GM19397 (cell line): ENCODE results near the gene LAG3.

Source experiments
- ATAC-seq: cut with Tn5 transposase; IDR thresholded peaks from one replicate; pipeline ENCODE4 v1.9.1; 2021; ENCODE audit warnings: mild to moderate bottlenecking, moderate library complexity; ENCODE audit not compliant: unreplicated experiment

The LAG3 gene

DNA sequence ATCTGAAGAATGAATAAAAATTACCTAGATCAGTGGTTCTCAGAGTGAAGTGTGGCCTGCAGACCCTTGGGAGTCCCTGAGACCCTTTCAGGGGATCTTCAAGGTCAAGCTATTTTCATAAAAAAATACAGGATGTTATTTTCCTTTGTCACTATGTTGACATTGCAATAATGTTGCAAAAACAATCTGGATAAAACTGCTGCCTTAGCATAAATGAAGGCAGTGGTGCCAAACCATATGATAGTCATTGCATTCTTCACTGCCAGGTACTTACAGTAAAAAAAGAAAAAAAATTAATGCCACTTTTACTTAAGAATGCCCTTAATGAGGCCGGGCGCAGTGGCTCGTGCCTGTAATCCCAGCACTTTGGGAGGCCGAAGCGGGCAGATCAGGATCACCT, 15.0 kb downstream of the LAG3 start:
- ATAC-seq = no peak

DNA sequence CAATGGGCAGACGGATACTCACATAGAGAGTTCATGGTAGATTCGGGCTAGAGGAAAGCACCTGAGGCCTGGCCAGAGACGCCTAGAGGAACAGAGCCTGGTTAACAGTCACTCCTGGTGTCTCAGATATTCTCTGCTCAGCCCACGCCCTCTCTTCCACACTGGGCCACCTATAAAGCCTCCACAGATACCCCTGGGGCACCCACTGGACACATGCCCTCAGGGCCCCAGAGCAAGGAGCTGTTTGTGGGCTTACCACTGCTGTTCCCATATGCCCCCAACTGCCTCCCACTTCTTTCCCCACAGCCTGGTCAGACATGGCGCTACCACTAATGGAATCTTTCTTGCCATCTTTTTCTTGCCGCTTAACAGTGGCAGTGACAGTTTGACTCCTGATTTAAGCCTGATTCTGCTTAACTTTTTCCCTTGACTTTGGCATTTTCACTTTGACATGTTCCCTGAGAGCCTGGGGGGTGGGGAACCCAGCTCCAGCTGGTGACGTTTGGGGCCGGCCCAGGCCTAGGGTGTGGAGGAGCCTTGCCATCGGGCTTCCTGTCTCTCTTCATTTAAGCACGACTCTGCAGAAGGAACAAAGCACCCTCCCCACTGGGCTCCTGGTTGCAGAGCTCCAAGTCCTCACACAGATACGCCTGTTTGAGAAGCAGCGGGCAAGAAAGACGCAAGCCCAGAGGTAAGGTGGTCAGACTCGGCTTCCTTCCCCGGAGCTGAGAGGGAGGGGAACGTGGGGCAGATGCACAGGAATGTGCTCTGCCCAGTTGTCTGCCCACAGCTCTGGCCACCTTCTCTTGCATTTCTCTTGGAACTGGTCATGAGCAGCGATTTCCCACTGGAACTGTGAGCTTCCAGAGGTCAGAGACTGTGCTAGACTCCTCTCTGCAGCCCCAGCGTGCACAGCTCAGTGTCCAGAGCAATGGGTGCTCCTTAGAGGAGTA, 16.9 kb downstream of the LAG3 start, which contains the start of gene CD4:
CD4 (plus strand) TSS at position 557 of the 953 bp plus-strand sequence. CDS start 10,611 bp downstream, outside the sequence.
- no peak for ATAC-seq

DNA sequence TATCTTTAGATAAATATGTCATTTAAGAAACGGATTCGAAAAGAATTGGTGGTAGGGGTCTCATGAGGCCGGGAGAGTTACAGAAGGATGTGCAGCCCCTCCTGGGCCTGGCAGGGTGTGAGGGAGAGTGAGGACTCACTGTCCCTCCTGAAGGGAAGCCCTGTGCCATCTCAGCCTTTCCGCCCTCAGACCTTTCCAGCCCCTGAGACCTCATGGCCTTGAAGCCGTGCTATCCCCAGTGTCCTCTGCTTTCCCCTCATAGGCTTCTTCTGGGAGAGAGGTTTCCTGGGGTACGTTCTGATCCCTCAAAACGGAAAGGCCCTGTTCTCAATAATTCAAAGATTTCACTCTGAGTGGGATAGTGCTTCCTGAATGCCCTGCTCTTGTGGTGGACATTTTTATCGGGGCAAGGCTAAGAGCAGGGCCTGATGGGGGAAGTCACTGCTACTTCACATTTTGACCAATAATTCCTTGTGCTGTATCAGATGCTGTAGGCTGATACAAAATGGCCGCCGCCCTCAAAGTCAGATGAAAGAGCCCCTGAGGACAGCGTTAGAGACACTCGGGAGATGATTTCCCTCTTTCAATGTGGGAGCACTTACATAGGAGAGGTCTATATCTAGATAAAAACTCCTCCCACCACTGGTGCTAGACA, 18.3 kb downstream of the LAG3 start:
- ATAC-seq = no peak

DNA sequence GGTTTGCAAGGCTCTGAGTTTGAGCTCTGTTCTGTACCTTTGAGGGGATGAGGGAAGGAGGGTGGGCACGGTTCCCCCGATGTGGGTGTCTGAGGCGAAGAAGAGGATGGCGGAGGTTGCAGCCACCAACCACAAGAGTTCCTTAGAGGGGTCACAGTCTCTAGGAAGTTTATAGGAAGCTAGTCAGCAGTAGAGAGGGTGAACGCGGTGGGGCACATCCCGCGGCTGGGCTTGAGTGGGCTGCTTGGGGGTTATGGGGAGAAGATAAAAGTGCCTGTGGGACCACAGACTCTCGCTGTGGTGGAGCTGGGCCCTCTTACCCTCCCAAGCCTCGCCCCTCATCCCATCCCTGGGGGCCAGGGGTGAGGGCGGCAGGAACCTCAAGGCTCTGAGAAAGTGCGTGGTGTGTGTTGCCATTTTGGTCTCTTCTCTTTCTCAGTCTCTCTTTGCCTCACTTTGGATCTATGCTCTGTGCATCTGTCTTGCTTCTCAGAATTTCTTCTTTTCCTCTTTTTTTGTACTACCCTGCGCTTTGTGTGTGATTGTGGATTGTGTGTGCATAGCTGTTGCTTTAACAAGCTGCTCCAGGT, 19.7 kb downstream of the LAG3 start:
- no peak for ATAC-seq

DNA sequence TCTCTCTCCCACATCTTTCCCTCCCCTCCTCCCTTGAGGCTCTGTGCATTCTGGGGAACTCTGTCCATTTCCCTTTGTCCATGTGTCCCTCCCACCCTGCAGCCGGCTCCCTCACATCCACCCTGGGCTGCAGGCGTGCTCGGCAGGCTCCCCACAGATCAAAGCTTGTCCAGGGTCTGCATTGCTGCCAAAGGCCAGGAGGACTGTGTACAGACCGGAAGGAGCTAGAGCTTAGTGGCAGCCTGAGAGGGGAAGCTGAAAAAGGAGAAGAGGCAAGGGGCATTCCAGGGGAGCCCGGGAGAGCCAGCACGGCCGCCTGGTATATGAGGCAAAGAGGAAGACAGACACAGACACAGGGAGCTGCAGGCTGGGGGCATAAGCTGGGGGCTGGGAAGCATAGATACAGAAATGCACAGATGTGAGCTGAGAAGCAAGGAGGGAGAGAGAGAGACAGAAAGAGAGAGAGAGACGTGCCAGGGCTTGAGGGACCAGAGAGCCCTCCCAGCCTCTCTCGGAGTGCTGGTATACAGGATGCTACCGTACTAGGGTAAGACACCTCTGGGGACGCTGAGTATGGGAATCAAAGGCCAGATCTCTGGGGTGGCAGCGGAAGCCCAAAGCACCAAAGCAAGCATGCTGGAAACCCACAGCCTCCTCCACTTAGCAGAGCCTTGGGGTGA, 20.3 kb downstream of the LAG3 start:
- no peak for ATAC-seq

DNA sequence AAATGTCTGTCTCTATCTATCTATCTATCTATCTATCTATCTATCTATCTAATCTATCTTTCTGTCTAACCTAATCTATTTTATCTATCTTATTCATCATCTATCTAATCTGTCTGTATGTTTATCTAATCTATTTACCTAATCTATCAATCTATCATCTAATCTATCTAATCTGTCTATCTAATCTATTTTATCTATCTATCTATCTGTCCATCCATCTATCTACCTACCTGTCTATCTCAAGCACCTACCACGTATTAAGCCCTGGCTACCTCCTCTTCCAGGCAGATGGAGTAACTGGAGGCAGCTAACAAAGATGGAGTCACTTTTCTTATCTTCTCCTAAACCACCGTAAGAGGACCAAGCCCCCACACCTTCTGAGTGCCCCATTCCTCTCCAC, 22.8 kb downstream of the LAG3 start:
- ATAC-seq = no peak

DNA sequence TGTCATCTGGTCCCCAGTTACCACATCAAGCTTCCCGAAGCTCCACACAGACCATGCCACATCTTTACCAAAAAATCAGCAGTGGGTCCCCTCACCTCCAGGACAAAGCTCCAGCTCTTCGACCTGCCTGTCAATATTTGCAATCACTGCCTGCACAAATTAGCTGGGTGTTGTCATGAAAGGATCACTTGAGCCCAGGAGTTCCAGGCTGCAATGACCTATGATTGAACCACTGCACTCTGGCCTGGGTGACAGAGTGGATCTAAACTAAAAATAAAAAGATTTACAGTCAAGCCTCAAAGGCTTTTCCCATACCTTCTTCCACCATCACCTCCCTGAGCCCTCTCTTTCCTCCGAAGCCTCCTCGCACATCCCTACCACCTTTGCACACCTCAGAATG, 24.3 kb downstream of the LAG3 start:
- ATAC-seq = no peak

DNA sequence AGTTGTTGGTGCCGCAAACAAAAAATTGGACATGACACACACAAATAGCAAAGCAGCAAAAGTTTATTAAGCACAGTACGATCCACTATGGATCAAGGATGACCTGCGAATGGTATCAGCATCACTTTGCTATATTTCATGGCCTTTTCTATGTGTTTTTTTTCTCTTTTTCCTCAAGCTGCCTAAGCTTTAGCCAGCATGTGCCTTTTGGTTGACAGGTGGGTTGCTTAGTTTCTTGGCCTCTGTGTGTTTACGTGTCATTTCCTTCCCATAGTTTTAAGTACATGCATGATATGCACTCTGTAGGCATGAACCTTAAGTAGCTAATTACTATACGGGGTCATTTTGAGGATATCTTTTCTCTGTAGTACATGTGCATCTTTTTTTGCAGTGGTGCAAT, 26.8 kb downstream of the LAG3 start:
- ATAC-seq = no peak

DNA sequence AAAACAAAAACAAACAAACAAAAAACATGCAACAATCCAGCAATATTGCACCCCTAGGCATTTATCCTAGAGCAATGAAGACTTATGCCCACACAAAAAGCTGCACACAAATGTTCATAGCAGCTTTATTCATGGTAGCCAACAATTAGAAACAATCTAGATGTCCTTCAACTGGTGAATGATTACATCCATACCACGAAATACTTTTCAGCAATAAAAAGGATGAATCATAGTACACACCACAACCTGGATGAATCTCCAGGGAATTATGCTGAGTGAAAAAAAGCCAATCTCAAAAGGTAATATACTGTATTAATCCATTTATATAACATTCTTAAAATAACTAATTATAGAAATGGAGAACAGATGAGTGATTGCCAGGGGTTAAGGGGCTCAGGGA, 34.9 kb downstream of the LAG3 start:
- no peak for ATAC-seq

DNA sequence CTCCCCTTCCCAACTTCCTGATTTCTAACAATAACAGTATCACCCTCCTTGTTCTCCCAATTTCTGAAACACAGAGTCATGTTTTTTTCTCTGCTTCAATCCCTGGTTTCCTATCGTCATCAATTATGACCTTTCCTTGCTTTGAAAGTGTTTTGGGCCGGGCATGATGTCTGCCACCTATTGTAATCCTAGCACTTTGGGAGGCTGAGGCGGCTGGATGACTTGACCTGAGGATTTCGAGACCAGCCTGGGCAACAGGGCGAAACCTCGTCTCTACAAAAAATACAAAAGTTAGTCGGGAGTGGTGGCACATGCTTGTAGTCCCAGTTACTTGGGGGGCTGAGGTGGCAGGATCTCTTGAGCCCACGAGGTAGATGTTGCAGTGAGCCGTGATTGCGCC, 36.7 kb downstream of the LAG3 start:
- no peak for ATAC-seq

DNA sequence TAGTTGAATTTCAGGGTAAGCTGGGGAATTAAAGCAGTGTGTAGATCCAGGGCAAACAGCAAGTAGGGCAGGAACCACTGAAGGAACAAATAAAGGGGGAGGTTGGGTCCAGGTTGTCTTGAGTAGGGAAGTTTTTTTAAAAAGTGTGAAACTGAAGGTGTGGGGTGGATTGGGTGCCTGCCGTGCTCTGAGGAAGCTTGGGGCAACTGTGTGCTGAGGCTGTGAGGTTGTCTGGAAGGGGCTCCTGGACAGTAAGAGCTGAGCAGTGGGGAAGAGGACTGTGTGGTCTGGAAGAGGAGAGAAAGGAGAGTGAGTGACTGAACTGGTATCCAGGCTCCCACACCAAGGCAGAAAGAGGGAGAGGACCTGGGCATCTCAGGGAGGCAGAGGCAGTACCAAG, 38.4 kb downstream of the LAG3 start:
- ATAC-seq = no peak

DNA sequence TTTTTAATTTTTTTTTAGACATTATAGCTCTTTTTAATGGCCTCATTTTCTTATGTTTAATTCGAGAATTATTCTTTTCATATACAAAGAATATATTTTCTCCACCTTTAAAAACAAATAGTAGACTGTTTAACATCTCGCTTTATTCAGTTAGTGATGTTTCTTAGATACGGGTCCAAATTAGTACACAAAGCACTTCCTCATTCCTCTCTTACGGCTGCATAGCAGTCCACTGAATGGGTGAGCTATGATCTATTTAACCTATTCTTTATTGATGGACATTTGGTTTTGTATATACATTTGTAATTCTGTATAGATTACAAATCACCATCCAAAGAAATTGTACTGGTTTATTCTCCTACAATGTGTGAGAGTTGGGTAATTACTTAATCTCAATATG, 41.0 kb downstream of the LAG3 start:
- ATAC-seq = no peak

DNA sequence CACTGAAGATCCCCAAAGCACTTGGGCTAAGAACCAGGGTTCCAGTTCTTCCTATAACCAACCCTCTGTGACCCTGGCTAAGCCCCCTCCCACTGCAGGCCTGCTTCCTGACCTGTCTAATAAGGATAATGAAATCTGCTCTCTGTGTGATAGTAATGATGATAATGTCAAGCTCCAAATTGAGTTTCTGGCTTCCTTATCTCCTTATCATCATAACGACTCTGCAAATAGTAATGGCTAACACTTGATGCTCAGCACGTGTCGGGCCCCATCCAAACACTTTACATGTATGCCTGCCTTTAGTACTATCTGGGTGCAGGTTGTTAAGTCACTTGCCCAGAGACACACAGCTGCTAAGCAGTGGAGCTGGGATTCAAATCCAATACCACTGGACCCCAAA, 44.3 kb downstream of the LAG3 start:
- no peak for ATAC-seq

DNA sequence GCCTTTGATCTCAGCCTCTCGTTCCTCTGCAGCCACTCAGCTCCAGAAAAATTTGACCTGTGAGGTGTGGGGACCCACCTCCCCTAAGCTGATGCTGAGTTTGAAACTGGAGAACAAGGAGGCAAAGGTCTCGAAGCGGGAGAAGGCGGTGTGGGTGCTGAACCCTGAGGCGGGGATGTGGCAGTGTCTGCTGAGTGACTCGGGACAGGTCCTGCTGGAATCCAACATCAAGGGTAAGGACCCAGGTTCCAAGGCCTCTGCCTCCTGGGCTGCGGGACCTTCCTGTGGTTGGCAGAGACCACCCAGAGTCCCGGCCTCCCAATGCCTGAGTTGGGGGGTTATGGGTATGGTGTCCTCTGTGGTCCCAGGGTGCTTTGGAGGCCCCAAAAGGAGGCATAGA, 44.8 kb downstream of the LAG3 start:
- no peak for ATAC-seq

DNA sequence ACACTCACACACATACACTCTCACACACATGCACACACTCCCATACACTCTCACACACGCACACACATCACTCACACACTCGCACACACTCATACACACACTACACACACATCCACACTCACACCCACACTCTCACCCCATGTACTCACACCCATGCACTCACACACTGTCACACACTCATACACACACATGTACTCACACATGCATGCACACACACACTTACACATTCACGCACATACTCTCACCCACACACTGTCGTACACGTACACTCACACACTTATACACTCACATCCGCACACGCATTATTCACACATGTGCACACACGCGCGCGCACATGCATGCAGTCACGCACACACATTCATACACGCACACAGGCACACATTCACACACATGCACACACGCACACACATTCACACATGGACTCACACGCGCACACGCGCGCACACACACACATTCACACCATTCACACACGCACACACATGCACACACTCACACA, 45.4 kb downstream of the LAG3 start:
- no peak for ATAC-seq

DNA sequence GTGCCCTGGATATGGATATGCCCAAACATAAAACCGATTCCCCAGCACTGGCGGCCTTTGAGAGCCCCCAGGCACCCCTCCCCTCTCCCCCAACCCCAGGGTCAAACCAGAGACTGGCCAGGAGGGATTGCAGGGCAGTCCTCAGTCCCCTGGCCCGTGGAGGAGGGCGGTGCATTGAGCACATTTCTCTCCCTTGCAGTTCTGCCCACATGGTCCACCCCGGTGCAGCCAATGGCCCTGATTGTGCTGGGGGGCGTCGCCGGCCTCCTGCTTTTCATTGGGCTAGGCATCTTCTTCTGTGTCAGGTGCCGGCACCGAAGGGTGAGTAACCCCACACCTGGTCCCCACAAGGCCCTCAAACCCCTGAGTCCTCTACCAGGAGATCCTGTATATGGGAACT, 45.9 kb downstream of the LAG3 start:
- ATAC-seq = no peak

DNA sequence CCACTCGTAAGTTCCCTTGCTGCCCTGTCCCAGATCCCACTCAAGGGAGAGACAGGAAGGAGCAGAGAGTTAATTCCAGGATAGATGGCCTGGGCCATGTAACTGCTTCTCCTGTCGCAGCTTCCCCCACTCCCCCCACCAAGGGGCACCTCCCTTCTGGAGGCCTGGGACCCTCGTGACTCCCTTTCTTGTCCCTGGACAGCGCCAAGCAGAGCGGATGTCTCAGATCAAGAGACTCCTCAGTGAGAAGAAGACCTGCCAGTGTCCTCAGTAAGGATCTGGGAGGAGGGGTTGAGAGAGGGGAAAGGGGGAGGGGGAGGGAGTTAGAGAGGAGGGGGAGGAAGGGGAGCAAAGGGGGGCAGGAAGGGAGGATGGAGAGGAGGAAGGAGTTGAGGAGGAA, 46.3 kb downstream of the LAG3 start:
- no peak for ATAC-seq

DNA sequence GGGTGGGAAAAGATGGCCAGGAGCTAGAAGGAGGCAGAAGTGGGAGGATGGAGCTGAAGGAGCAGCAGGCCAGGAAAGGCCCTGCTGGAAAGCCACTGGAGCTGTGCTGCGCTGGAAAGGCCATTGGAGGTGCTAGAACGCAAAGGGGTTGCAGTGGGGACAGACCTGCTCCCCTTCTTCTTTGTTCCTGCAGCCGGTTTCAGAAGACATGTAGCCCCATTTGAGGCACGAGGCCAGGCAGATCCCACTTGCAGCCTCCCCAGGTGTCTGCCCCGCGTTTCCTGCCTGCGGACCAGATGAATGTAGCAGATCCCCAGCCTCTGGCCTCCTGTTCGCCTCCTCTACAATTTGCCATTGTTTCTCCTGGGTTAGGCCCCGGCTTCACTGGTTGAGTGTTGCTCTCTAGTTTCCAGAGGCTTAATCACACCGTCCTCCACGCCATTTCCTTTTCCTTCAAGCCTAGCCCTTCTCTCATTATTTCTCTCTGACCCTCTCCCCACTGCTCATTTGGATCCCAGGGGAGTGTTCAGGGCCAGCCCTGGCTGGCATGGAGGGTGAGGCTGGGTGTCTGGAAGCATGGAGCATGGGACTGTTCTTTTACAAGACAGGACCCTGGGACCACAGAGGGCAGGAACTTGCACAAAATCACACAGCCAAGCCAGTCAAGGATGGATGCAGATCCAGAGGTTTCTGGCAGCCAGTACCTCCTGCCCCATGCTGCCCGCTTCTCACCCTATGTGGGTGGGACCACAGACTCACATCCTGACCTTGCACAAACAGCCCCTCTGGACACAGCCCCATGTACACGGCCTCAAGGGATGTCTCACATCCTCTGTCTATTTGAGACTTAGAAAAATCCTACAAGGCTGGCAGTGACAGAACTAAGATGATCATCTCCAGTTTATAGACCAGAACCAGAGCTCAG, 47.0 kb downstream of the LAG3 start:
- ATAC-seq = no peak

DNA sequence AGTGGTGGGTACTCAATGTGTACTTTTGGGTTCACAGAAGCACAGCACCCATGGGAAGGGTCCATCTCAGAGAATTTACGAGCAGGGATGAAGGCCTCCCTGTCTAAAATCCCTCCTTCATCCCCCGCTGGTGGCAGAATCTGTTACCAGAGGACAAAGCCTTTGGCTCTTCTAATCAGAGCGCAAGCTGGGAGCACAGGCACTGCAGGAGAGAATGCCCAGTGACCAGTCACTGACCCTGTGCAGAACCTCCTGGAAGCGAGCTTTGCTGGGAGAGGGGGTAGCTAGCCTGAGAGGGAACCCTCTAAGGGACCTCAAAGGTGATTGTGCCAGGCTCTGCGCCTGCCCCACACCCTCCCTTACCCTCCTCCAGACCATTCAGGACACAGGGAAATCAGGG, 47.8 kb downstream of the LAG3 start:
- ATAC-seq = no peak
